H1 (cell line): ENCODE measurements around the gene SLAIN2. TPM values are rescaled to one million over a fixed set of nuclear protein-coding genes. Genes with fewer than 3 reads are reported as not detected.

ENCODE experiments used
- CTCF ChIA-PET: fragments of 300-600 bp; sonication (Branson Sonifier 250); formaldehyde crosslinking; loops from one replicate; lab custom pipeline; 2021; ENCODE audit not compliant: partially characterized antibody; lab: Charles Lee
- POLR2A ChIA-PET: fragments of 300-600 bp; sonication (Branson Sonifier 250); formaldehyde crosslinking; loops from one replicate; lab custom pipeline; 2021; ENCODE audit warnings: inconsistent platforms; ENCODE audit not compliant: partially characterized antibody; lab: Charles Lee
- DNase-seq, 2 experiments: peaks; one replicate each; pipeline versions ENCODE4 v3.0.0 to v3.0.0-alpha.2; 2010 to 2022; ENCODE audit warnings: low spot score in 2 of 2, low read depth in 1 of 2, mixed read lengths in 1 of 2
- FAIRE-seq: peaks from 2 replicates; lab custom pipeline; 2011; peaks lifted over from hg19 to GRCh38; lab: Jason Lieb, UNC
- H2AFZ ChIP-seq: 2 replicates; pipeline ENCODE4 v1.8.1; 2012; ENCODE audit warnings: low read length, inconsistent platforms
- H2AK5ac ChIP-seq: 2 replicates; pipeline ENCODE4 v1.6.1; 2013; ENCODE audit warnings: low read depth, low read length
- H2BK120ac ChIP-seq: replicated peaks from 2 replicates; pipeline ENCODE3; 2013; ENCODE audit warnings: low read depth, low read length, inconsistent platforms
- H2BK12ac ChIP-seq: 2 replicates; pipeline ENCODE4 v1.6.1; 2013; ENCODE audit warnings: low read depth, low read length
- H2BK15ac ChIP-seq: 2 replicates; pipeline ENCODE4 v1.6.1; 2013; ENCODE audit warnings: low read length
- H2BK20ac ChIP-seq: 2 replicates; pipeline ENCODE4 v1.6.1; 2013; ENCODE audit warnings: low read length
- H2BK5ac ChIP-seq: 2 replicates; pipeline ENCODE4 v1.6.1; 2013; ENCODE audit warnings: low read depth, low read length
- H3K14ac ChIP-seq: 2 replicates; pipeline ENCODE4 v1.6.1; 2013; ENCODE audit warnings: inconsistent platforms; ENCODE audit not compliant: insufficient read length
- H3K18ac ChIP-seq: 2 replicates; pipeline ENCODE4 v1.6.1; 2013; ENCODE audit warnings: low read length; ENCODE audit errors: extremely low read depth
- H3K23ac ChIP-seq: 2 replicates; pipeline ENCODE4 v1.6.1; 2013; ENCODE audit warnings: inconsistent platforms; ENCODE audit not compliant: insufficient read length
- H3K23me2 ChIP-seq: 2 replicates; pipeline ENCODE4 v1.6.1; 2013; ENCODE audit warnings: low read depth, low read length
- H3K27ac ChIP-seq: 2 replicates; pipeline ENCODE4 v1.6.1; 2011; ENCODE audit warnings: low read depth, low read length, inconsistent platforms
- H3K27me3 ChIP-seq, 4 experiments: replicated peaks in 1 of 4; 1 replicate in 1 of 4; 2 replicates in 3 of 4; pipeline versions ENCODE4 v1.6.1 to v1.8.1; 2011 to 2013; ENCODE audit warnings: low read length in 3 of 4, mild to moderate bottlenecking in 3 of 4, inconsistent platforms in 2 of 4, mixed read lengths in 2 of 4, moderate library complexity in 1 of 4; ENCODE audit not compliant: control insufficient read depth in 3 of 4, insufficient read depth in 3 of 4; ENCODE audit errors: extremely low read depth in 1 of 4
- H3K36me3 ChIP-seq, 4 experiments: 2 replicates each; pipeline versions ENCODE4 v1.6.1 to v1.8.1; 2011 to 2013; ENCODE audit warnings: mild to moderate bottlenecking in 4 of 4, low read length in 3 of 4, moderate library complexity in 2 of 4, control low read depth in 1 of 4, inconsistent platforms in 1 of 4; ENCODE audit not compliant: insufficient read depth in 4 of 4, control insufficient read depth in 2 of 4
- H3K4ac ChIP-seq: replicated peaks from 2 replicates; pipeline ENCODE3; 2013; ENCODE audit warnings: low read length, low read depth, mixed read lengths, inconsistent platforms; ENCODE audit not compliant: insufficient read length
- H3K4me1 ChIP-seq, 4 experiments: replicated peaks in 1 of 4; 1 replicate in 1 of 4; 2 replicates in 3 of 4; pipeline versions ENCODE4 v1.6.1 to v1.8.1; 2011 to 2013; ENCODE audit warnings: low read length in 3 of 4, inconsistent platforms in 2 of 4, mixed read lengths in 1 of 4; ENCODE audit not compliant: insufficient read depth in 4 of 4, control insufficient read depth in 3 of 4
- H3K4me2 ChIP-seq, 2 experiments: 2 replicates each; pipeline versions ENCODE4 v1.6.1 to v1.8.1; 2011 to 2013; ENCODE audit warnings: low read depth in 2 of 2, low read length in 2 of 2, control low read depth in 1 of 2, inconsistent platforms in 1 of 2, mild to moderate bottlenecking in 1 of 2; ENCODE audit not compliant: insufficient read depth in 1 of 2
- H3K4me3 ChIP-seq, 4 experiments: fragments of 200-600, 300-600 bp in 1 of 4; sonication (generic), shearing (Covaris generic), sonication (Bioruptor Twin) in 1 of 4; 2 replicates each; pipeline versions ENCODE4 v1.5.1 to v1.8.1; 2011 to 2016; ENCODE audit warnings: low read length in 4 of 4, low read depth in 3 of 4, control low read depth in 2 of 4, inconsistent platforms in 2 of 4, mild to moderate bottlenecking in 2 of 4, mixed read lengths in 1 of 4, moderate library complexity in 1 of 4; ENCODE audit not compliant: insufficient read depth in 2 of 4; ENCODE audit errors: extremely low read depth in 1 of 4
- H3K56ac ChIP-seq: replicated peaks from 2 replicates; pipeline ENCODE3; 2013; ENCODE audit warnings: low read depth, mild to moderate bottlenecking, mixed read lengths, low read length, inconsistent platforms; ENCODE audit not compliant: insufficient read length
- H3K79me1 ChIP-seq: 2 replicates; pipeline ENCODE4 v1.6.1; 2013; ENCODE audit warnings: low read depth, low read length, control low read depth
- H3K79me2 ChIP-seq, 2 experiments: 2 replicates each; pipeline versions ENCODE4 v1.6.1 to v1.8.1; 2012 to 2013; ENCODE audit warnings: low read length in 2 of 2, mild to moderate bottlenecking in 2 of 2, inconsistent platforms in 1 of 2; ENCODE audit not compliant: insufficient read depth in 2 of 2, control insufficient read depth in 1 of 2
- H3K9ac ChIP-seq, 4 experiments: replicated peaks in 1 of 4; 1 replicate in 1 of 4; 2 replicates in 3 of 4; pipeline versions ENCODE4 v1.6.1 to v1.8.1; 2011 to 2013; ENCODE audit warnings: low read depth in 3 of 4, low read length in 3 of 4, control low read depth in 2 of 4, mild to moderate bottlenecking in 2 of 4, moderate library complexity in 2 of 4, inconsistent platforms in 1 of 4; ENCODE audit errors: extremely low read depth in 1 of 4
- H3K9me3 ChIP-seq, 2 experiments: 2 replicates each; pipeline versions ENCODE4 v1.6.1 to v1.8.1; 2012 to 2013; ENCODE audit warnings: mild to moderate bottlenecking in 2 of 2, moderate library complexity in 2 of 2, control low read depth in 1 of 2, inconsistent platforms in 1 of 2, low read depth in 1 of 2, low read length in 1 of 2, mixed read lengths in 1 of 2; ENCODE audit not compliant: insufficient read depth in 2 of 2
- H4K20me1 ChIP-seq, 2 experiments: replicated peaks in 1 of 2; 2 replicates each; pipeline versions ENCODE3 to v1.8.1; 2011 to 2013; ENCODE audit warnings: inconsistent platforms in 2 of 2, low read length in 2 of 2, mild to moderate bottlenecking in 1 of 2; ENCODE audit not compliant: insufficient read depth in 2 of 2, control insufficient read depth in 1 of 2
- H4K5ac ChIP-seq: 2 replicates; pipeline ENCODE4 v1.6.1; 2013; ENCODE audit warnings: low read length, low read depth, mixed read lengths, inconsistent platforms; ENCODE audit not compliant: insufficient read length
- H4K8ac ChIP-seq: 2 replicates; pipeline ENCODE4 v1.8.0; 2013; ENCODE audit warnings: mild to moderate bottlenecking, moderate library complexity, low read length, inconsistent platforms; ENCODE audit not compliant: insufficient read depth; ENCODE audit errors: extremely low read depth
- H4K91ac ChIP-seq: replicated peaks from 2 replicates; pipeline ENCODE3; 2013; ENCODE audit warnings: low read length, mixed read lengths, inconsistent platforms; ENCODE audit not compliant: insufficient read length
- BCL11A ChIP-seq, 2 experiments: IDR thresholded peaks; one replicate each; pipeline ENCODE4 v1.6.1; 2011; ENCODE audit warnings: low read depth in 2 of 2, low read length in 2 of 2, mild to moderate bottlenecking in 2 of 2
- WGBS, 2 experiments: shearing (Covaris generic) in 1 of 2; methylation state at CpG; one replicate each; pipeline versions ENCODE4 v1.1.6 to v1.1.7; 2013 to 2015; ENCODE audit warnings: low lambda C conversion rate in 2 of 2, mixed read lengths in 2 of 2, inconsistent platforms in 1 of 2, low coverage in 1 of 2, missing lambda C conversion rate in 1 of 2; ENCODE audit not compliant: insufficient replicate concordance in 2 of 2, insufficient coverage in 1 of 2, insufficient read length in 1 of 2; ENCODE audit errors: extremely low coverage in 1 of 2, missing lambda C conversion rate in 1 of 2; 5-methylcytosine and 5-hydroxymethylcytosine counted together
- polyA plus RNA-seq, 7 experiments: library from polyadenylated mRNA; depleted of rRNA in 3 of 7; stranded (reverse) in 5 of 7; unstranded in 2 of 7; fragments of >200 nt in 5 of 7; fragments of 200-250 nt in 2 of 7; gene quantifications; 1 replicate in 5 of 7; 2 replicates in 1 of 7; 4 replicates in 1 of 7; pipeline versions ENCODE4 v1.2.1 to v1.2.3, GENCODE V29; 2011 to 2013; ENCODE audit warnings: missing spikeins in 2 of 7, mixed read lengths in 2 of 7
- total RNA-seq: library from RNA; stranded (reverse); fragmentation: NEBNext Ultra II Directional; extraction: Animal tissue kit (Norgen Biotek cat#: 25700); gene quantifications from 2 replicates; pipeline ENCODE4 v1.2.1, GENCODE V29; 2021

Gene SLAIN2
- total and polyA plus RNA-seq, 2 of the 8 experiments (the other 6 are each of a cell fraction or from before 2014, with no cell fraction given): 8.2 to 40.0 TPM

- H3K27ac ChIP-seq: no peak overlapping the region
- H3K4me1 ChIP-seq: peaks cover 0 to 13% (median 4%) of the 10 kb centered on the region in 4 experiments; a peak in 2 of 7 replicates
- TF ChIP-seq BCL11A (IDR thresholded peaks at IDR 0.05; ENCODE audit: low read depth in 2 of 2, low read length in 2 of 2): no peak
- peak overlapping the region in 3 of 4 experiments; percentile 61 to 85 (median 70); a peak in 6 of 7 replicates for H3K9ac ChIP-seq
- no peak overlapping the region for H2BK120ac ChIP-seq
- DNase-seq: no peak
- peaks cover 0 to 9% of the 10 kb centered on the region in 2 experiments for H4K20me1 ChIP-seq
- H3K23ac ChIP-seq: no peak overlapping the region
- peak overlapping the region; percentile 85; the same call in 1 of the 2 replicates for H3K18ac ChIP-seq
- H2BK15ac ChIP-seq: no peak overlapping the region
- H3K4me3 ChIP-seq: peak overlapping the region; percentile 86 to 98 (median 88)
- no peak overlapping the region for H2AFZ ChIP-seq
- H3K27me3 ChIP-seq: no peaks in the 10 kb centered on the region
- H3K4ac ChIP-seq: no peak overlapping the region
- H4K91ac ChIP-seq: peak overlapping the region; percentile 39
- peaks cover 12 to 56% of the 10 kb centered on the region in 2 experiments for H3K79me2 ChIP-seq
- H2BK5ac ChIP-seq: no peak overlapping the region; the same call in 1 of the 2 replicates
- CTCF ChIA-PET: interaction anchor here (0.6 to 1.9 kb wide), 3 partner anchors 9 to 58 kb away, joined by 3 to 7 read pairs (median 5); no protein-coding TSS in a partner anchor
- H3K4me2 ChIP-seq: peak overlapping the region; percentile 87 to 96
- WGBS, 2 experiments: 8% methylated on average over 4 of the region's 5 CpGs; no CpG with 5 or more reads in 1 of the 2 experiments
- H4K8ac ChIP-seq: no peak overlapping the region
- no peak for FAIRE-seq
- H3K9me3 ChIP-seq: no peaks in the 10 kb centered on the region
- H2BK20ac ChIP-seq: 0 out of 2 replicates have a peak overlapping the region, but pooled peaks have one; percentile 52
- no peak overlapping the region for H3K56ac ChIP-seq
- no peak overlapping the region for H2BK12ac ChIP-seq
- no peaks in the 10 kb centered on the region for H3K36me3 ChIP-seq
- H3K79me1 ChIP-seq: peaks cover 4% of the 10 kb centered on the region
- H4K5ac ChIP-seq: peak overlapping the region; percentile 40
- POLR2A ChIA-PET: interaction anchor here (0.8 to 2.0 kb wide), 4 partner anchors 8 to 43 kb away, joined by 3 to 10 read pairs (median 6); no protein-coding TSS in a partner anchor
- no peak overlapping the region for H2AK5ac ChIP-seq
- peaks cover 5% of the 10 kb centered on the region; the same call in 1 of the 2 replicates for H3K23me2 ChIP-seq
- no peak overlapping the region for H3K14ac ChIP-seq
Measured at GRCh38 chr4:48342606-48342880, 1.2 kb downstream of the SLAIN2 start.
